BLaER1 treated with 17β-estradiol and CSF1 and Interleukin-3, amounts not matched to agents 10 nM and 100 nM (cell line): ENCODE results near the gene SLX9.

Source experiments
- H3K27ac ChIP-seq, 11 experiments: shearing (Covaris generic); formaldehyde crosslinking; 2 replicates each; pipeline ENCODE4 v1.8.1; 2022
- H3K27me3 ChIP-seq, 11 experiments: shearing (Covaris generic); formaldehyde crosslinking; 2 replicates each; pipeline ENCODE4 v1.8.1; 2022
- H3K36me3 ChIP-seq, 11 experiments: shearing (Covaris generic); formaldehyde crosslinking; 2 replicates each; pipeline ENCODE4 v1.8.1; 2022
- H3K4me1 ChIP-seq, 10 experiments: shearing (Covaris generic); formaldehyde crosslinking; 2 replicates each; pipeline ENCODE4 v1.8.1; 2022
- H3K4me2 ChIP-seq, 11 experiments: shearing (Covaris generic); formaldehyde crosslinking; 2 replicates each; pipeline ENCODE4 v1.8.1; 2022
- H3K4me3 ChIP-seq, 10 experiments: shearing (Covaris generic); formaldehyde crosslinking; 2 replicates each; pipeline ENCODE4 v1.8.1; 2022
- H3K9ac ChIP-seq, 11 experiments: shearing (Covaris generic); formaldehyde crosslinking; 2 replicates each; pipeline ENCODE4 v1.8.1; 2022
- H3K9me3 ChIP-seq, 11 experiments: shearing (Covaris generic); formaldehyde crosslinking; replicated peaks in 1 of 11; 2 replicates each; pipeline ENCODE4 v1.8.1; 2022
- H4K20me1 ChIP-seq, 11 experiments: shearing (Covaris generic); formaldehyde crosslinking; 2 replicates each; pipeline ENCODE4 v1.8.1; 2022
- Cebpa-rat ChIP-seq, 11 experiments: shearing (Covaris generic); IDR thresholded peaks; 2 replicates each; pipeline ENCODE4 v1.8.1; 2022

SLX9 gene

DNA sequence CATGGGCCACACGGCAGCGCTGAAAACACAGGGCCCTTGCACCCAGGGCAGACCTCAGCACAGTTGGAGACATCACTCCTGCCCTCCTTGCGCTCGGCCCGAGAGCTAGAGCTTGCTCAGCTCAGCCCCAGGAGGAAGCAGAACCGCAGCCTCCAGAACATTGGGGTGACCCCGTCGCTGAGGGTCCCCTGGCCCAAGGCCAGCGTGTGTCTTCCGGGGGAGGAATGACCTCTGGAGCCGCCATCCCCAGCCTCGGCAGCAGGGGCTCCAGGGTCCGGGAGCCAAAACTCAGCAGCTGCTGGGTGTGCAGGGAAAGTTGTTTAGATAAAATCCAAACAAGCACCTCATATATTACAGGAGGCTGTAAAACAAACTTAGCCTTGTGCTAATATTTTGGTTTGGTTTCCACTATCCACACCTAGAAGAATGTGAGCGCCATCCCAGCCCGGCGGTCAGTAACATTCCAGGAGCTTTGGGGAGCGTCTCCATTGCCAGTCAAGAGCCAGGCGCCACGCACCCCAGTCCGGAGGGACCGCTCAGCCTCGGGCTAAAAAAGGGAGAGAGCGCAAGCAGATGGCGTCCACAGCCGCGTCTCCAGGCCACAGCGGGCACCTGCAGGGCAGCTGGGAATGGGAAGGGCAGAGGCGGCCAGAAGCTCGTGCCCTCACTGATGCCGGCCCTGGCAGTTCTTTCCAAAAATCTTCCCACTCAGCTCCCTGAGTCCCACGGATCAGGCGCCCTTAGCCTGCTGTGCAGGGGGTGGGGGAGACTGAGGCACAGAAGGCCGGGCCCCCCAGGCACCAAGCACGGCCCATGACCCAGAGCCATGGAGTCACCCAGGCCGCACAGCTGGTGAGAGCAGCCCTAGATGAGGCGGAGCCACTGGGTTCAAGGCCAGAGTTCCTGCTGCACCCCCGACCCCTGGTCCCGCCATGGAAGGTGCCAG lies 52.0 kb downstream of the SLX9 start:
- Histone ChIP-seq H3K4me3 (peak overlapping the region in 2 of 10 experiments; percentile 50 to 60; a peak in 4 of 20 replicates), H3K9me3 (no peaks in the 10 kb centered on the region), H3K27me3 (peaks cover 0 to 98% (median 0%) of the 10 kb centered on the region in 11 experiments; a peak in 10 of 22 replicates), H3K36me3 (no peaks in the 10 kb centered on the region), H3K4me1 (peaks cover 52 to 100% (median 100%) of the 10 kb centered on the region in 10 experiments), H3K9ac (peak overlapping the region in 4 of 11 experiments; percentile 29 to 77 (median 68); a peak in 8 of 22 replicates), H4K20me1 (peaks cover 0 to 98% (median 35%) of the 10 kb centered on the region in 11 experiments; a peak in 17 of 22 replicates), H3K4me2 (peak overlapping the region in 9 of 11 experiments; percentile 71 to 100 (median 92); a peak in 17 of 22 replicates), H3K27ac (peak overlapping the region in 4 of 11 experiments; percentile 63 to 73 (median 71); a peak in 6 of 22 replicates)
- no peak for TF ChIP-seq Cebpa-rat (IDR thresholded peaks at IDR 0.05)

DNA sequence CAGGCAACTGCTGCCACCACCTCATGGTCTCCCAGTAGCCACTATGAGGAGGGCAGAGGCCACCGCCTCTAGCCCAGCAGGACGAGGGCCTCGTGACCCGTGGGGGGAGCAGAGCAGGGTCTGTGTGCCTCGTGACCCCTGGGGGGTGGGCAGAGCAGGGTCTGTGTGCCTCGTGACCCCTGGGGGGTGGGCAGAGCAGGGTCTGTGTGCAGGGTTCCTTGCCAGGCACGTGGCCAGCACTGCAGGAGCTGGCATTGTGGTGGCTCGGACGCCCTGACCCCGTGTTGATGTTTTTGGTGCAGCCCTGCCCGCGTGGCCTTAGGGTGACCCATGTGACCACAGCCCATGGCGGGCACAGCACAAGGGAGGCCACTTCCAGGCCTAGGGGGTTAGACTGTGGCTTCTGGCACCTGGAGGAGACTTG lies 52.8 kb downstream of the SLX9 start:
- no peak for TF ChIP-seq Cebpa-rat (IDR thresholded peaks at IDR 0.05)
- Histone ChIP-seq H3K4me1 (peaks cover 55 to 100% (median 100%) of the 10 kb centered on the region in 10 experiments), H3K9me3 (no peaks in the 10 kb centered on the region), H3K9ac (peak overlapping the region in 3 of 11 experiments; percentile 29 to 77 (median 76); a peak in 5 of 22 replicates), H3K27ac (peak overlapping the region in 3 of 11 experiments; percentile 13 to 51 (median 51); a peak in 5 of 22 replicates), H3K4me3 (no peak overlapping the region), H3K4me2 (peak overlapping the region in 9 of 11 experiments; percentile 11 to 100 (median 92); a peak in 17 of 22 replicates), H4K20me1 (peaks cover 0 to 98% (median 28%) of the 10 kb centered on the region in 11 experiments; a peak in 17 of 22 replicates), H3K36me3 (no peaks in the 10 kb centered on the region), H3K27me3 (peaks cover 0 to 98% (median 0%) of the 10 kb centered on the region in 11 experiments; a peak in 10 of 22 replicates)

DNA sequence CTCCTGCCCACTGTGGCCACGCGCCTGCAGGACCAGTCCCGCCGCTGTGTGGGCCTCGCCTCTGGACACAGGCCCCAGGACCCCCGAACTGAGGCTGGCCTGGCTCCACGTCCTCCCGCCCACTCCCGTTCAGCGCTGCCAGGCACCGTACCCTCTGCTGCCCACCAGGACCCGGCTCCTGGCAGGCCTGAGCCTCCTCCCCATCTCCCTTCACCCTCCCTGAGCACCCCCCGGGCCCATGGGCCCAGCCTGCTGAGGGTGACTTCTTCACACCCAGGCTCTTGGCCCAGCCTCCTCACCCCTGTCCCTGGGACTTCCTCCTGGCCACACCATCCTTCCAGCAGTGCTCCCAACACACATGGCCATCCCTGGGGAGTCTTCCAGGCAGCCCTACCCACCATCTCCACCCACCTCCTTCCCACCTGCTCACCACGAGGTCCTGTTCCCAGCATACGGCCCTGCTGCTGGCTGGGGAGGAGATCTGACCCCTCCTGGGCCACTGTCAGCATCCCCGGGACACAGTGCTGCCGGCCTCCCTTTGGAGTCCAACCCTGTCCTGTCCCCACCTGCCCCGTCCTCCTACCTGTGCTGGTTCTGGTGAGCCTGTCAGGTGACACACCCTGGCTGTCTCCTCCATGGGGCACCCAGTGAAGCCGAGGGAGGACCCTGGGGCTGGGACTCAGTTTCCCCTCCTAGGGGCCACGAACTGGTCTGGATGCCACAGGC lies 53.7 kb downstream of the SLX9 start:
- H3K4me3 ChIP-seq, result peak overlapping the region in 2 of 10 experiments; percentile 2 to 26; a peak in 1 of 20 replicates
- peak overlapping the region in 3 of 11 experiments; percentile 13 to 51 (median 51); a peak in 6 of 22 replicates for H3K27ac ChIP-seq
- H3K9me3 ChIP-seq, result no peaks in the 10 kb centered on the region
- peaks cover 0 to 98% (median 0%) of the 10 kb centered on the region in 11 experiments; a peak in 10 of 22 replicates for H3K27me3 ChIP-seq
- H3K4me2 ChIP-seq, result peak overlapping the region; percentile 7 to 100 (median 88); a peak in 18 of 22 replicates
- H3K36me3 ChIP-seq, result no peaks in the 10 kb centered on the region
- H4K20me1 ChIP-seq, result peaks cover 0 to 98% (median 24%) of the 10 kb centered on the region in 11 experiments; a peak in 17 of 22 replicates
- no peak for TF ChIP-seq Cebpa-rat (IDR thresholded peaks at IDR 0.05)
- peaks cover 56 to 100% (median 100%) of the 10 kb centered on the region in 10 experiments for H3K4me1 ChIP-seq
- peak overlapping the region in 4 of 11 experiments; percentile 33 to 77 (median 70); a peak in 4 of 22 replicates for H3K9ac ChIP-seq

DNA sequence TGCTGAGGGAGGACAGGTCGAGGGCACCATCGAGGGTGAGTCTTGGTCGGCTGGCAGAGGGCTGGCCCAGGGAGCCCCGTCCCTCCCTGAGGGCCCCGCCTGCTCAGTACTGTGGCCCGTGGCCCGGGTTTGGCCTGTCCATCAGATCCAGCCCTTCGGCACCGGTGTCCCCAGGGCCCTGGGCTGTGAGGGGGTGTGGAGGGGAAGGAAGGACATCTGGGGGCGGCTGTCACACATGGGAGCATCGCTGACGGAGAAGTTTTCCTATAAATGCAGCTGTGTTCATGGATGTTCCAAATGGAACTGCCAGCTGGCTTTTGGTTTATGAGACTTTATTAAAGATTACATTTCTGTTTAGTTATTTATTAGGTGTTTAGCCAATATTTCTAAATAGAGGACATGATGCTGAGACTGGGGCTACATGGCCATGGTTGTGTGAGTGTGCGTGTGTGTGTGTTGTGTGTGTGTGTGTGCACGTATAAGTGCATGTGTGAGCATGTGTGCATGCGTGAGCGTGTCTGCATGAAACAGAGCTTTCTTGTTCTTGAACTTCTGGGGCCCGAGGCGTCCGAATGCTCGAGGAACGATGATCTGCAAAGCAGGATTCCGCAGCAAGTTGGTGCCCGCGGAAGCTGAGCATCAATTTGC lies 54.3 kb downstream of the SLX9 start:
- Histone ChIP-seq H3K9me3 (no peaks in the 10 kb centered on the region), H3K4me2 (peak overlapping the region; percentile 7 to 100 (median 88); a peak in 19 of 22 replicates), H3K9ac (peak overlapping the region in 5 of 11 experiments; percentile 16 to 77 (median 64); a peak in 4 of 22 replicates), H3K4me3 (peak overlapping the region in 3 of 10 experiments; percentile 2 to 26 (median 16); a peak in 2 of 20 replicates), H4K20me1 (peaks cover 0 to 98% (median 20%) of the 10 kb centered on the region in 11 experiments; a peak in 17 of 22 replicates), H3K4me1 (peaks cover 56 to 100% (median 100%) of the 10 kb centered on the region in 10 experiments), H3K27ac (peak overlapping the region in 4 of 11 experiments; percentile 7 to 51 (median 32); a peak in 6 of 22 replicates), H3K36me3 (no peaks in the 10 kb centered on the region), H3K27me3 (peaks cover 0 to 98% (median 0%) of the 10 kb centered on the region in 11 experiments; a peak in 10 of 22 replicates)
- TF ChIP-seq Cebpa-rat (IDR thresholded peaks at IDR 0.05), result no peak

DNA sequence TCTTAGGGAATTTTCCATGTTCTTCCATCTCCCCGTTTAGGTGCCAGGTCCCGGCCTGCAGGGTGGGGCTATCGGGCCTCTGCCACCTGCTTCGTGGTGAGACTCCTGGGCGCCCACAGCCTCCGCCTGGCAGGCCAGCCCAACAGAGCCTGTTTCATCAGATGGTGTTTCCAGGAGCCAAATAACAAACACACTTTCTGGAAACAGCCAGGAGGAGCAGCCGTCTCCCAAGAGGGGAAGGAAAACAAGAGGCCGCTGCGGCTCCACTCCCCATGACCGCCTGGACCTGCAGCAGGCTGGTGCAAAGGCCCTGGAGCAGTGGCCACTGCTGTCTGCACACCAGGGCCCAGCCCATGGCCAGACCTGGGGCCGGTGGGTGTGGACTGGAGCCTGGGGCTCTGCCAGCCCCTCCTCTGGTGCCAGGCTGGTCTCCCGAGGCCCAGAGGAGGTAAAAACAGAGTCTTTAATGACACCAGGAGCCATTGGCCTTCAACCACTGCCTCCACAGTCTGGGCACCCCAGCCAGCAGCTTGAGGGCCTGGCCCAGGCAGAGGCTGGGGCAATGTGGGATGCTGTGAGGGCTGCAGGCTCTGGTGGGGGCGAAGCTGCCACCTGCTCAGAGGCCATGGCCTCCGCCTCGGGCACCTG lies 55.0 kb downstream of the SLX9 start:
- no peak for TF ChIP-seq Cebpa-rat (IDR thresholded peaks at IDR 0.05)
- Histone ChIP-seq H3K27ac (peak overlapping the region in 5 of 11 experiments; percentile 6 to 51 (median 13); a peak in 6 of 22 replicates), H3K9me3 (no peaks in the 10 kb centered on the region), H3K36me3 (no peaks in the 10 kb centered on the region), H3K4me2 (peak overlapping the region in 10 of 11 experiments; percentile 18 to 100 (median 90); a peak in 18 of 22 replicates), H3K4me1 (peaks cover 56 to 100% (median 100%) of the 10 kb centered on the region in 10 experiments), H3K4me3 (peak overlapping the region in 1 of 10 experiments; percentile 2; a peak in 1 of 20 replicates), H4K20me1 (peaks cover 0 to 98% (median 13%) of the 10 kb centered on the region in 11 experiments; a peak in 11 of 22 replicates), H3K9ac (peak overlapping the region in 5 of 11 experiments; percentile 1 to 77 (median 16); a peak in 6 of 22 replicates), H3K27me3 (peaks cover 0 to 98% (median 0%) of the 10 kb centered on the region in 11 experiments; a peak in 10 of 22 replicates)

GRCh38 chr21:44995343-44995941 lies 55.6 kb downstream of the SLX9 start:
- Histone ChIP-seq H3K9ac (peak overlapping the region in 4 of 11 experiments; percentile 28 to 80 (median 72); a peak in 6 of 22 replicates), H3K27ac (peak overlapping the region in 4 of 11 experiments; percentile 6 to 75 (median 37); a peak in 6 of 22 replicates), H3K4me2 (peak overlapping the region in 9 of 11 experiments; percentile 68 to 100 (median 92); a peak in 17 of 22 replicates), H3K4me3 (no peak overlapping the region), H3K9me3 (no peaks in the 10 kb centered on the region), H3K27me3 (peaks cover 0 to 98% (median 0%) of the 10 kb centered on the region in 11 experiments; a peak in 9 of 22 replicates), H4K20me1 (peaks cover 0 to 97% (median 7%) of the 10 kb centered on the region in 11 experiments; a peak in 8 of 22 replicates), H3K4me1 (peaks cover 56 to 100% (median 100%) of the 10 kb centered on the region in 10 experiments), H3K36me3 (no peaks in the 10 kb centered on the region)
- TF ChIP-seq Cebpa-rat (IDR thresholded peaks at IDR 0.05), result no peak
